ENCODE data around the gene DMD.

DNA sequence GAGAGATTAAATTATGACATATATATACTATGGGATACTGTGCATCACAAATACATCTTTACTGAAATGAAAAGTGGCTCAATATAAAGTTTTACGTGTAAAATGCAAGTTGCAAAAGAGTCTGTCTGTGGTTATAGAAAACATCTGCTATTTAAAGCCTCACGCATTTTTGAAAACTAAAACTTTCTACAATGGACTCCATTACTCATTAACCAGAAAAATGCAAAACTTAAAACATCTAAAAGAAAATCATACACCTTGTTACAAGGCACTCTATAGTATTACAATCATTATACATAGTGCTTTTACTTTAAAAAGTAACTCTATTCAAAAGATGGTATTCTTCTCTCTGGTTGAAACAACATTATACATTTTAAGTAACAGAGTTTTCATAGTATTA lies 755.6 kb downstream of the DMD start:
- TF ChIP-seq, protein P1, sequence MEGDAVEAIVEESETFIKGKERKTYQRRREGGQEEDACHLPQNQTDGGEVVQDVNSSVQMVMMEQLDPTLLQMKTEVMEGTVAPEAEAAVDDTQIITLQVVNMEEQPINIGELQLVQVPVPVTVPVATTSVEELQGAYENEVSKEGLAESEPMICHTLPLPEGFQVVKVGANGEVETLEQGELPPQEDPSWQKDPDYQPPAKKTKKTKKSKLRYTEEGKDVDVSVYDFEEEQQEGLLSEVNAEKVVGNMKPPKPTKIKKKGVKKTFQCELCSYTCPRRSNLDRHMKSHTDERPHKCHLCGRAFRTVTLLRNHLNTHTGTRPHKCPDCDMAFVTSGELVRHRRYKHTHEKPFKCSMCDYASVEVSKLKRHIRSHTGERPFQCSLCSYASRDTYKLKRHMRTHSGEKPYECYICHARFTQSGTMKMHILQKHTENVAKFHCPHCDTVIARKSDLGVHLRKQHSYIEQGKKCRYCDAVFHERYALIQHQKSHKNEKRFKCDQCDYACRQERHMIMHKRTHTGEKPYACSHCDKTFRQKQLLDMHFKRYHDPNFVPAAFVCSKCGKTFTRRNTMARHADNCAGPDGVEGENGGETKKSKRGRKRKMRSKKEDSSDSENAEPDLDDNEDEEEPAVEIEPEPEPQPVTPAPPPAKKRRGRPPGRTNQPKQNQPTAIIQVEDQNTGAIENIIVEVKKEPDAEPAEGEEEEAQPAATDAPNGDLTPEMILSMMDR (IDR thresholded peaks at IDR 0.05): no peak
- no peak for TF ChIP-seq POLR2A (IDR thresholded peaks at IDR 0.05)
